Measurements from ENCODE around the gene AKR1C3. TPM values are rescaled to one million over a fixed set of nuclear protein-coding genes. Genes with fewer than 3 reads are reported as not detected.

AKR1C3 gene
- total RNA-seq (2021; ENCODE audit: unreplicated experiment) (0.62 TPM), Bru-seq, nascent RNA (percentile 10 among the genes with signal in this experiment), BruChase-seq, experiment 1, labeled RNA remaining after a 2-hour chase (percentile 9 among the genes with signal in this experiment), BruChase-seq, experiment 2, labeled RNA remaining after a 6-hour chase (percentile 5 among the genes with signal in this experiment)
- 0.68 TPM for polyA plus RNA-seq (2012; ENCODE audit: insufficient read length)
- long read RNA-seq, result 0 reads

GRCh38 chr10:5094265-5095205 is at the start of gene AKR1C3:
Gene AKR1C3 (plus strand): TSS chr10:5094414. CDS start chr10:5094445, 31 bp downstream.
- Histone ChIP-seq H3K4me1 (ENCODE audit: control insufficient read depth, insufficient read depth, low read length) (no peaks in the 10 kb centered on the region), H3K27ac (ENCODE audit: low read length) (no peak within 1 kb of the TSS), H3K27me3 (ENCODE audit: control insufficient read depth, insufficient read depth, low read length) (no peaks in the 10 kb centered on the region), H3K36me3 (ENCODE audit: control insufficient read depth, insufficient read depth, low read length) (no peaks in the 10 kb centered on the region), H3K4me3 (ENCODE audit: low read depth in 2 of 2, low read length in 2 of 2) (peak within 1 kb of the TSS; percentile 8 to 18; a peak in 1 of 4 replicates), H3K9me3 (ENCODE audit: control insufficient read depth, insufficient read depth, low read depth, low read length) (no peaks in the 10 kb centered on the region)
- TF ChIP-seq CTCF (IDR thresholded peaks at IDR 0.05), result peak; percentile 45; the same call in 1 of the 2 replicates
- TF ChIP-seq POLR2AphosphoS5 (IDR thresholded peaks at IDR 0.05; ENCODE audit: low read depth, low read length), result no peak
- TF ChIP-seq REST (IDR thresholded peaks at IDR 0.05; ENCODE audit: insufficient read depth in 1 of 2, low read depth in 2 of 2, low read length in 1 of 2), result no peak
- TF ChIP-seq TCF7L2 (IDR thresholded peaks at IDR 0.05; ENCODE audit: low read depth, low read length), result no peak
- TF ChIP-seq SIN3A (IDR thresholded peaks at IDR 0.05; ENCODE audit: borderline replicate concordance, insufficient read depth, low read depth, low read length), result no peak
- no TSS peak for BruUV-seq (replicated peaks)
- intact Hi-C loops (cut with micrococcal nuclease; ENCODE audit: unreplicated experiment), result no loop called here
- CTCF ChIA-PET, result no interaction called here
- DNase-seq (ENCODE audit: low read depth, low spot score) (no peak), ATAC-seq (no peak)
- in situ Hi-C loops (cut with HindIII; ENCODE audit: low pct_unique_long_range_greater_than_20kb, low sequenced_read_pairs), result no loop called here
- POLR2A ChIA-PET, result no interaction called here

- Histone ChIP-seq H3K36me3 (ENCODE audit: control insufficient read depth, insufficient read depth, low read length) (no peaks in the 10 kb centered on the region), H3K9me3 (ENCODE audit: control insufficient read depth, insufficient read depth, low read depth, low read length) (no peaks in the 10 kb centered on the region), H3K4me3 (ENCODE audit: low read depth in 2 of 2, low read length in 2 of 2) (no peak overlapping the region), H3K27me3 (ENCODE audit: control insufficient read depth, insufficient read depth, low read length) (no peaks in the 10 kb centered on the region), H3K27ac (ENCODE audit: low read length) (no peak overlapping the region), H3K4me1 (ENCODE audit: control insufficient read depth, insufficient read depth, low read length) (no peaks in the 10 kb centered on the region)
- DNase-seq (ENCODE audit: low read depth, low spot score) (no peak), ATAC-seq (no peak)
- ChIA-PET POLR2A (no interaction called here), CTCF (no interaction called here)
- intact Hi-C loops (cut with micrococcal nuclease; ENCODE audit: unreplicated experiment) (no loop called here), in situ Hi-C loops (cut with HindIII; ENCODE audit: low pct_unique_long_range_greater_than_20kb, low sequenced_read_pairs) (no loop called here)
- TF ChIP-seq POLR2AphosphoS5 (IDR thresholded peaks at IDR 0.05; ENCODE audit: low read depth, low read length) (no peak), TCF7L2 (IDR thresholded peaks at IDR 0.05; ENCODE audit: low read depth, low read length) (no peak)
- BruUV-seq (replicated peaks), result no TSS peak
Observed at GRCh38 chr10:5045095-5045494, 49.1 kb upstream of the AKR1C3 start.

Data from Panc1 (cell line).